ENCODE data around the gene CCDC107. TPM values are rescaled to one million over a fixed set of nuclear protein-coding genes. Genes with fewer than 3 reads are reported as not detected.

Gene CCDC107
- total RNA-seq, 3 donors from 2014 or later = 11.1 to 12.5 (median 12.0) TPM

DNA sequence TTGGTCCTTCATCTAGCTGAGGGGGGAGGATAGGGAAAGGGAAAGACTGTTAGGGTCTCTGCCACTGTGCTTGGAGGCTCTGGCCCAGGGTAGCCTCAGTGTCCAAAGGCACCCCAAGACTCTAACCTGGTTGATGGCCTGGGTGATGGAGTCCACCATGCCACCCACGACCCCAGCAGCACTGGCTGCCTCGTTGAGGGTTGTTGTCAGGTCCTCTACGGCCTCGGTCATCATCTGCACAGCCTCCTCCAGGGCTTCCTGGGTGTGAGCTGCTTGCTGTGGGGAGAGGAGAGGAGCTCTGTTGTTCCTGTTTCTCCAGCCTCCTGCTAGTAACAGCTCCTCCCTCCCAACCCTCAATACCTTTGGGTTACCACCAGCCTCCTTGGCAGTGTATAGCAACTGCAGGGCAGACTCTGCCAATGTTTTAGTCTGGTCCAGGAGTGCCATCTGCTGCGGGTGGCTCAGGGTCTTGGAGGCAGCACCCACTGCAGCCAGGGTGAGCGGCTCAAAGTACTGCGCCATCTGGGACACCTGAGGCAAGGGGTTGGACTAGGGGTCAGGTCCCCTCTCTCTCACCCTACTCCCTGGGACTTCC is 47.8 kb downstream of the CCDC107 start:
- no peak for ATAC-seq
- no peak overlapping the region for H3K4me3 Mint-ChIP-seq
- DNase-seq = no peak
- no peaks in the 10 kb centered on the region for H3K4me1 Mint-ChIP-seq (ENCODE audit: low read depth)
- no peaks in the 10 kb centered on the region for H3K9me3 Mint-ChIP-seq
- H3K36me3 Mint-ChIP-seq (ENCODE audit: insufficient read depth) = peaks cover 59% of the 10 kb centered on the region
- no peaks in the 10 kb centered on the region for H3K27me3 Mint-ChIP-seq (ENCODE audit: low read depth)

DNA sequence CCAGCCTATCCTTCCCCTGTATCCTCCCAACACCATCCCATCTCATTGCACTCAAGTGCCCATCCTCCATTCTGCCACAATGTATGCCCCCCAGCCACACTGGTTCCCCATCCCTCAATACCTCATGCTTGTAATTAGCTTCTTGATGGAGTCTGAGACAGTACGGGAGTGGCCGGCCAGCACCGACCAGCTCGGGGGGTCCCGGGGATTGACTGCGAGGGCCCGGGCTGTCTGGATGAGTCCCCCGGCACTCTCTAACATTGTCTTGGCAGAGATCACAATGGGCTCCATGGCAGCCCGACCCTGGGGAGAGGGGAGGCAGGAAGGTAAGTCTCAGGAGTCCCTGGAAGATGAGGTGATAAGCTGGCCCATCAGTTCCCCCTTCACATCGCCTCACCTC is 48.9 kb downstream of the CCDC107 start:
- DNase-seq (no peak), ATAC-seq (no peak)
- H3K36me3 Mint-ChIP-seq (ENCODE audit: insufficient read depth) = peaks cover 69% of the 10 kb centered on the region
- H3K4me3 Mint-ChIP-seq = no peak overlapping the region
- no peaks in the 10 kb centered on the region for H3K9me3 Mint-ChIP-seq
- no peaks in the 10 kb centered on the region for H3K27me3 Mint-ChIP-seq (ENCODE audit: low read depth)
- H3K4me1 Mint-ChIP-seq (ENCODE audit: low read depth) = peaks cover 1% of the 10 kb centered on the region

DNA sequence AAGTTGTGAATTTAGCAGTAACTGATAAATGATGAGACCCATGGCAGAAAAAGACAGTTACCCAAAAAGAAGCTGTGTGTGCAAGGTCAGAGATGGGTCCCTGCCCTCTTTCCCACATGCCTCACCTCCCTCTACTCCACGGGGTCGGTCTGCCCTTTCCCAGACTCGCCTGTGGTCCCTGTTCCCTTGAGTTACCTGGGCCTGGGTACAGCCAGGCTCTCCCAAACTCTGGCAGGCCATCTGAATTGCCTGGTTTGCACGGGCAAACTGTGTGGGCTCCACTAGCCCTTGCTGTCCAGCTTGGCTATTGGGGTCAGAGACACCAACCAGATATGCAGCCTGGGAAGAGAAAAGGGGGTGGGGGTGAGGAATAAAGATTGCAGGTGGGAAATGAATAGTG is 50.1 kb downstream of the CCDC107 start:
- H3K36me3 Mint-ChIP-seq (ENCODE audit: insufficient read depth) = peaks cover 65% of the 10 kb centered on the region
- no peak for ATAC-seq
- no peaks in the 10 kb centered on the region for H3K9me3 Mint-ChIP-seq
- H3K4me1 Mint-ChIP-seq (ENCODE audit: low read depth) = peaks cover 3% of the 10 kb centered on the region
- no peaks in the 10 kb centered on the region for H3K27me3 Mint-ChIP-seq (ENCODE audit: low read depth)
- no peak overlapping the region for H3K4me3 Mint-ChIP-seq
- no peak for DNase-seq

DNA sequence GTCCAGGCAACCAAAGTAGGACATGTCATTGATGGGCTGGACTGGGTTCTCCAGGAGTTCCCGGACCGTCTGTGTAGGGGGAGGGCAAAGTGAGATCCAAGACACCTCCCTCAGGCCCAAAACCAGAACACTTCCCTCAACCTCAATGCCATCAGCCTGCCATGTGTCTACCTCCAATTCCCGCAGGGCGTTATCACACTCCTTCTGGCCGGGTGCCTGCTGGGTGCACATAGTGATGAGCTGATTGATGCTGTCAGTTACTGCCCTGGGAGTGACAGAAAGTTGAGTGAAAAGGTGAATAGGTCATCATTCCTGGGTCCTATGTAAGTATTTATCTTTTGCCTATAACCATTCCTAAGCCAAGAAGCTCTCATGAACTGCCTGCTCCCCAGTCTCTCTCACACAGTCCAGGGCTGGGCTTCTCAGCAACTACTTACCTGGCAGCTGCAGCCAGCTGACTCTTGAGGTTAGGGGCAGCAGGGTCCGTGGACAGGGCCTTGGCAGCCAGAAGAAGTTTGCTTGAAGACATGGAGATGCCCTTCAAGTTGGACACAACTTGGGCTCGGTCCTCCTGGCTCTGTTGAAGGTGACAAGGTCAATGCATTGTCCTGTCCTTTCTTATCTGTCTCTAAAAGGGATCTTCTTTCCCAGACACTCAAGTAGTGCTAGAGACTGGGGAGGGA is 52.9 kb downstream of the CCDC107 start:
- peaks cover 3% of the 10 kb centered on the region for H3K4me1 Mint-ChIP-seq (ENCODE audit: low read depth)
- no peaks in the 10 kb centered on the region for H3K9me3 Mint-ChIP-seq
- no peak for DNase-seq
- H3K4me3 Mint-ChIP-seq = no peak overlapping the region
- H3K27me3 Mint-ChIP-seq (ENCODE audit: low read depth) = no peaks in the 10 kb centered on the region
- H3K36me3 Mint-ChIP-seq (ENCODE audit: insufficient read depth) = peaks cover 61% of the 10 kb centered on the region
- no peak for ATAC-seq

Other genes starting within 250 kb of the CCDC107 start
- gene RUSC2, start 168.2 kb upstream of the CCDC107 start, total RNA-seq = 1 to 10 TPM; 1.8 to 5.5 (median 2.1) TPM
- gene TESK1, start 53.0 kb upstream of the CCDC107 start, total RNA-seq = 10 to 100 TPM; 42.0 to 57.1 (median 54.9) TPM
- gene CD72, start 39.9 kb upstream of the CCDC107 start, total RNA-seq = 1 to 10 TPM; 1.8 to 4.5 (median 3.9) TPM
- 10 to 100 TPM; 21.8 to 23.8 (median 22.9) TPM for gene SIT1, start 7.4 kb upstream of the CCDC107 start, total RNA-seq
- over 10,000 TPM; 12,907 to 15,791 (median 13,372) TPM for gene RMRP, start 273 bp upstream of the CCDC107 start, total RNA-seq
- 1 to 10 TPM; 1.1 to 1.2 (median 1.2) TPM for gene ARHGEF39, start 6.9 kb downstream of the CCDC107 start, total RNA-seq
- gene CA9, start 15.6 kb downstream of the CCDC107 start, total RNA-seq = under 1 TPM in 2 of 3 donors, not detected in 1; 0.24 to 0.46 TPM
- gene TPM2, start 31.6 kb downstream of the CCDC107 start, total RNA-seq = 1 to 10 TPM; 1.6 to 2.2 (median 2.2) TPM
- gene TLN1, start 73.9 kb downstream of the CCDC107 start, total RNA-seq = 100 to 1,000 TPM; 210 to 252 (median 230) TPM
- gene CREB3, start 74.4 kb downstream of the CCDC107 start, total RNA-seq = 10 to 100 TPM; 22.9 to 27.5 (median 23.6) TPM
- gene GBA2, start 90.9 kb downstream of the CCDC107 start, total RNA-seq = 10 to 100 TPM; 29.9 to 34.8 (median 33.2) TPM
- gene RGP1, start 91.0 kb downstream of the CCDC107 start, total RNA-seq = 10 to 100 TPM; 14.3 to 15.3 (median 14.6) TPM
- 1 to 10 TPM in 1 of 3 donors, under 1 TPM in 2; 0.84 to 1.4 (median 0.86) TPM for gene MSMP, start 96.0 kb downstream of the CCDC107 start, total RNA-seq
- 1 to 10 TPM; 4.4 to 5.3 (median 5.2) TPM for gene NPR2, start 133.3 kb downstream of the CCDC107 start, total RNA-seq
- gene SPAG8, start 154.0 kb downstream of the CCDC107 start, total RNA-seq = under 1 TPM; 0.27 to 0.48 (median 0.40) TPM
- 10 to 100 TPM; 28.7 to 31.9 (median 30.0) TPM for gene HINT2, start 156.8 kb downstream of the CCDC107 start, total RNA-seq
- gene FAM221B, start 170.4 kb downstream of the CCDC107 start, total RNA-seq = not detected
- 1 to 10 TPM; 1.5 to 1.9 (median 1.8) TPM for gene TMEM8B, start 170.9 kb downstream of the CCDC107 start, total RNA-seq
- gene OR13J1, start 212.1 kb downstream of the CCDC107 start, total RNA-seq = not detected
- gene HRCT1, start 247.9 kb downstream of the CCDC107 start, total RNA-seq = not detected

All from activated T-cell treated with anti-CD3 and anti-CD28 coated beads, Interleukin-2, amount 50 U/mL, for 4 hours (primary cell).